ENCODE measurements around the gene DFFA.
"Not testable (repeated sequence)": the region's sequence is repeated elsewhere in the genome, so short reads cannot be mapped to it uniquely, and the experiment has no call there.

DFFA gene

GRCh38 chr1:10489291-10490055 lies 17.1 kb upstream of the DFFA start:
- Mint-ChIP-seq H3K4me1 (peaks cover 34% of the 10 kb centered on the region), H3K27me3 (no peaks in the 10 kb centered on the region), H3K36me3 (peaks cover 33% of the 10 kb centered on the region), H3K27ac (peak overlapping the region; percentile 45), H3K4me3 (peak overlapping the region; percentile 17), H3K9me3 (no peaks in the 10 kb centered on the region)
- ATAC-seq: peak; percentile 59

GRCh38 chr1:10484521-10484920 lies 12.2 kb upstream of the DFFA start:
- Mint-ChIP-seq H3K4me1 (peaks cover 13% of the 10 kb centered on the region), H3K27ac (no peak overlapping the region), H3K27me3 (no peaks in the 10 kb centered on the region), H3K9me3 (no peaks in the 10 kb centered on the region), H3K36me3 (peaks cover 28% of the 10 kb centered on the region), H3K4me3 (no peak overlapping the region)
- no peak for ATAC-seq

- no peak for ATAC-seq
- Mint-ChIP-seq H3K27me3 (no peaks in the 10 kb centered on the region), H3K4me3 (no peak overlapping the region), H3K9me3 (no peaks in the 10 kb centered on the region), H3K36me3 (peaks cover 12% of the 10 kb centered on the region), H3K27ac (no peak overlapping the region), H3K4me1 (peaks cover 24% of the 10 kb centered on the region)
Measured at GRCh38 chr1:10480614-10481013, 8.3 kb upstream of the DFFA start.

- peaks cover 5% of the 10 kb centered on the region for H3K36me3 Mint-ChIP-seq
- H3K27me3 Mint-ChIP-seq: no peaks in the 10 kb centered on the region
- peaks cover 29% of the 10 kb centered on the region for H3K4me1 Mint-ChIP-seq
- H3K9me3 Mint-ChIP-seq: no peaks in the 10 kb centered on the region
- H3K27ac Mint-ChIP-seq: no peak overlapping the region
- H3K4me3 Mint-ChIP-seq: no peak overlapping the region
- no peak for ATAC-seq
Measured at GRCh38 chr1:10479296-10479695, 7.0 kb upstream of the DFFA start.

- ATAC-seq: no peak
- Mint-ChIP-seq H3K4me3 (peak overlapping the region; percentile 96), H3K27me3 (no peaks in the 10 kb centered on the region), H3K36me3 (no peaks in the 10 kb centered on the region), H3K4me1 (peaks cover 57% of the 10 kb centered on the region), H3K27ac (peak overlapping the region; percentile 96), H3K9me3 (peaks cover 2% of the 10 kb centered on the region)
Measured at GRCh38 chr1:10475510-10475909, 3.2 kb upstream of the DFFA start.

GRCh38 chr1:10474613-10475507 lies 2.5 kb upstream of the DFFA start, which contains the start of gene PEX14:
Gene PEX14, plus strand, starts transcription at chr1:10474950. Its CDS starts 17 bp downstream, at chr1:10474967.
- H3K4me1 Mint-ChIP-seq: peaks cover 57% of the 10 kb centered on the region
- ATAC-seq: peak; percentile 90
- H3K4me3 Mint-ChIP-seq: peak within 1 kb of the TSS; percentile 96
- H3K27ac Mint-ChIP-seq: peak within 1 kb of the TSS; percentile 96
- no peaks in the 10 kb centered on the region for H3K27me3 Mint-ChIP-seq
- no peaks in the 10 kb centered on the region for H3K36me3 Mint-ChIP-seq
- H3K9me3 Mint-ChIP-seq: peaks cover 2% of the 10 kb centered on the region

GRCh38 chr1:10474309-10474612 lies 1.9 kb upstream of the DFFA start:
- not testable (repeated sequence) for ATAC-seq, H3K36me3 Mint-ChIP-seq, H3K27me3 Mint-ChIP-seq, H3K9me3 Mint-ChIP-seq
- Mint-ChIP-seq H3K4me1 (peaks cover 54% of the 10 kb centered on the region), H3K4me3 (peak overlapping the region; percentile 96), H3K27ac (peak overlapping the region; percentile 96)

- Mint-ChIP-seq H3K9me3 (peaks cover 2% of the 10 kb centered on the region), H3K4me1 (peaks cover 51% of the 10 kb centered on the region), H3K27me3 (no peaks in the 10 kb centered on the region), H3K36me3 (peaks cover 1% of the 10 kb centered on the region), H3K27ac (peak overlapping the region; percentile 96), H3K4me3 (peak overlapping the region; percentile 98)
- ATAC-seq: no peak
Measured at GRCh38 chr1:10473145-10473765, 926 bp upstream of the DFFA start.

- Mint-ChIP-seq H3K4me1 (peaks cover 55% of the 10 kb centered on the region), H3K27ac (peak overlapping the region; percentile 96), H3K4me3 (peak overlapping the region; percentile 98), H3K9me3 (peaks cover 2% of the 10 kb centered on the region), H3K27me3 (no peaks in the 10 kb centered on the region), H3K36me3 (peaks cover 15% of the 10 kb centered on the region)
- peak; percentile 1 for ATAC-seq
Measured at GRCh38 chr1:10471411-10472219, 714 bp downstream of the DFFA start.

GRCh38 chr1:10470043-10470442 lies 2.3 kb downstream of the DFFA start:
- Mint-ChIP-seq H3K36me3 (peaks cover 15% of the 10 kb centered on the region), H3K4me3 (no peak overlapping the region), H3K27me3 (no peaks in the 10 kb centered on the region), H3K9me3 (peaks cover 2% of the 10 kb centered on the region), H3K4me1 (peaks cover 41% of the 10 kb centered on the region), H3K27ac (no peak overlapping the region)
- no peak for ATAC-seq

GRCh38 chr1:10467078-10467477 lies 5.3 kb downstream of the DFFA start:
- H3K4me1 Mint-ChIP-seq: peaks cover 19% of the 10 kb centered on the region
- ATAC-seq: no peak
- H3K4me3 Mint-ChIP-seq: no peak overlapping the region
- H3K27me3 Mint-ChIP-seq: no peaks in the 10 kb centered on the region
- H3K36me3 Mint-ChIP-seq: peaks cover 32% of the 10 kb centered on the region
- no peaks in the 10 kb centered on the region for H3K9me3 Mint-ChIP-seq
- H3K27ac Mint-ChIP-seq: no peak overlapping the region

- no peaks in the 10 kb centered on the region for H3K27me3 Mint-ChIP-seq
- H3K4me1 Mint-ChIP-seq: no peaks in the 10 kb centered on the region
- H3K27ac Mint-ChIP-seq: no peak overlapping the region
- H3K4me3 Mint-ChIP-seq: no peak overlapping the region
- H3K36me3 Mint-ChIP-seq: peaks cover 31% of the 10 kb centered on the region
- no peak for ATAC-seq
- no peaks in the 10 kb centered on the region for H3K9me3 Mint-ChIP-seq
Measured at GRCh38 chr1:10459184-10459583, 13.1 kb downstream of the DFFA start.

GRCh38 chr1:10457875-10458274 lies 14.5 kb downstream of the DFFA start:
- Mint-ChIP-seq H3K27me3 (no peaks in the 10 kb centered on the region), H3K27ac (no peak overlapping the region), H3K36me3 (peaks cover 21% of the 10 kb centered on the region), H3K9me3 (no peaks in the 10 kb centered on the region), H3K4me3 (no peak overlapping the region), H3K4me1 (no peaks in the 10 kb centered on the region)
- no peak for ATAC-seq

GRCh38 chr1:10457462-10457861 lies 14.9 kb downstream of the DFFA start:
- peaks cover 17% of the 10 kb centered on the region for H3K36me3 Mint-ChIP-seq
- not testable (repeated sequence) for H3K4me3 Mint-ChIP-seq

GRCh38 chr1:10456661-10457060 lies 15.7 kb downstream of the DFFA start:
- peaks cover 9% of the 10 kb centered on the region for H3K36me3 Mint-ChIP-seq
- no peaks in the 10 kb centered on the region for H3K27me3 Mint-ChIP-seq
- no peak overlapping the region for H3K4me3 Mint-ChIP-seq
- H3K4me1 Mint-ChIP-seq: no peaks in the 10 kb centered on the region
- H3K9me3 Mint-ChIP-seq: no peaks in the 10 kb centered on the region
- H3K27ac Mint-ChIP-seq: no peak overlapping the region
- no peak for ATAC-seq

More at GRCh38 chr1:10457462-10457861, 14.9 kb downstream of the DFFA start:
- not testable (repeated sequence) for H3K4me1 Mint-ChIP-seq, H3K9me3 Mint-ChIP-seq, H3K27ac Mint-ChIP-seq, H3K27me3 Mint-ChIP-seq, ATAC-seq

All from stimulated activated memory B cell treated with anti-CD40 and anti-IgM and Interleukin-4, amounts not matched to agents 10 μg/mL and 1 μg/mL and 100 μg/mL, for 72 hours (primary cell).